ENCODE data around the gene GPC5.
A peak's percentile ranks its signal among the peaks of the same experiment; 100 is the strongest.

GPC5 gene

DNA sequence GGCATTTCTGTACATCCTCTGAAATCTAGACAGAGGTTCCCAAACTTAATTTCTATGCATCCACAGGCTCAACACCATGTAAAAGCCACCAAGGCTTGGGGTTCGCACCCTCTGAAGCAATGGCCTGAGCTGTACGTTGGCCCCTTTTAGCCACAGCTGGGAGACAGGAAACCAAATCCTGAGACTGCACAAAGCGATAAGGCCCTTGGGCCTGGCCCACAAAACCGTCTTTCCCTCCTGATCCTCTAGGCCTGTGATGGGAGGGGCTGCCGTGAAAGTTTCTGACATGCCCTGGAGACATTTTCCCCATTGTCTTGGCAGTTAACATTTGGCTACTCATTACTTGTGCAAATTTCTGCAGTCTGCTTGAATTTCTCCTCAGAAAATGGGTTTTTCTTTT is 766.4 kb downstream of the GPC5 start:
- DNase-seq (ENCODE audit: low read depth) = no peak

- no peak for DNase-seq (ENCODE audit: low read depth)
Observed at GRCh38 chr13:92172191-92172590, 773.8 kb downstream of the GPC5 start.

- DNase-seq (ENCODE audit: low read depth) = no peak
Observed at GRCh38 chr13:92173254-92173653, 774.8 kb downstream of the GPC5 start.

DNA sequence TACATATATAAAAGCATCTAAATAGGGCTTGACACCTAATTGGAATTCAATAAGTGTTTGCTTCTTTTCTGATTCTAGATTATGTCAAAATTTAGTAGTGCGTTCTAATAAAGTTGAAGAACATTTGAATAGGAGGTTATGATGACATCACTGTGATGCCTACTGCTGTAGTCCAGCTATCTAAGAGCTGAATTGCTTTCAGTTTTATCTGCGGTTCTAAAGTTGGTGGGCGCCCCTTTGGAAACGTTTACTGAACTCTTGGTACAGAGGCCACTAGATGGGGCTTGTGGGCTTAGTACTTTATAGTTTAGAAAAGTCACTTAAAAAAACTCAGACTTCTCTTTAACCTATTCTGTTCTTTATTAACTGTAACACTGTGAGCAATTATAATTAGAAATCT is 776.9 kb downstream of the GPC5 start:
- DNase-seq (ENCODE audit: low read depth) = peak; percentile 45

- no peak for DNase-seq (ENCODE audit: low read depth)
Observed at GRCh38 chr13:92177966-92178365, 779.5 kb downstream of the GPC5 start.

DNA sequence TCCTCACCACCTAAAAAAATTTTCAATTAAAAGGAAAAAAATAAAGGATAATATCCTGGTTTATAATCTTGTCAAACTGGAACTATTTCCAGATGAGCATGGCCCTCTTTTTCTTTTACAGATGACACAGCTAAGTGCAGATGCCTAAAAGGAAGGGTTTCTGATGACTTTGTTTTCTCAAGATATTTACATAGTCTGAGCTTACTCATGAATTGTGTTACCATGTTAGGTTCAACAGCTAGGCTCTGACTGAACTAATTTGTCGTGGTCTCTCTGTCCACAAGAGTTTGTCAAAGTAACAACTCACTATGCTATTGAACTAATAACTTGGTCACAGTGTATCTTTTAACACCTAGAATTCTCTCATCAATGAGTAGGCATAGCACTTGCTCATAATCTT is 780.8 kb downstream of the GPC5 start:
- no peak for DNase-seq (ENCODE audit: low read depth)

- DNase-seq (ENCODE audit: low read depth) = peak; percentile 11
Observed at GRCh38 chr13:92187378-92187989, 789.1 kb downstream of the GPC5 start.

DNA sequence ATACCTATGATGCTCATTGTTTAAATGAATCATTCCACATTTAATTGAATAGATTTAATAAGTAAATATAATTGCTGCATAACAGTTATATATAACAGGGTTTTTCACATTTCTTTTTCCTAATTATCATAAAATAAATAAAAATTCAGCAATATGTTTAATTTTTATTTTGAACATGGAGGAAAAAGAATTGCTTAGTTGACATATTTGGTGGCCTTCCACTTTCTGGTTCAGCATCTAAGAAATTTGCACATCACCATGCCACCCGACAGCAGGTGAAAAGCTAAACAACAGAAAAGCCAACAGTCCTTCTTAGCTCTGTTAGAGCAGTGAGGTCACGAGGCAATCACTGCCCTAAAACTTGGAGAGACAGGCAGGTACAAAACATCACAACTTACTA is 790.2 kb downstream of the GPC5 start:
- no peak for DNase-seq (ENCODE audit: low read depth)

- DNase-seq (ENCODE audit: low read depth) = no peak
Observed at GRCh38 chr13:92196591-92197256, 798.3 kb downstream of the GPC5 start.

DNA sequence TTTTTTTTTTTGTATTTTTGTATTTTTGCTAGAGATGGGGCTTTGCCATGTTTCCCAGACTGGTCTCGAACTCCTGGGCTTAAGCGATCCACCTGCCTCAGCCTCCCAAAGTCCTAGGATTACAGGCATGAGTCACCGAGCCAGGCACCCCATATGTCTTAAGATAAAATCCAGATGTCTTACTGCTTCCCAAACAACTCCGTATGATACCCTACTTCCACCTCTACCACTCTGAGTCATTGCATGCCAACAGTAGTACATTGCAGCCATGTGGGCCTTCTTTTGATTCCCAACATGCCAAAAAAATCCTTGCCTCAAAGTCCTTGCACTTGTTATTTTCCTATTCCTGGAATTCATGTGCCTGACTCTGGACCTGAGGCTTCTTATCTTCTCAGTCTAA is 799.2 kb downstream of the GPC5 start:
- no peak for DNase-seq (ENCODE audit: low read depth)

DNA sequence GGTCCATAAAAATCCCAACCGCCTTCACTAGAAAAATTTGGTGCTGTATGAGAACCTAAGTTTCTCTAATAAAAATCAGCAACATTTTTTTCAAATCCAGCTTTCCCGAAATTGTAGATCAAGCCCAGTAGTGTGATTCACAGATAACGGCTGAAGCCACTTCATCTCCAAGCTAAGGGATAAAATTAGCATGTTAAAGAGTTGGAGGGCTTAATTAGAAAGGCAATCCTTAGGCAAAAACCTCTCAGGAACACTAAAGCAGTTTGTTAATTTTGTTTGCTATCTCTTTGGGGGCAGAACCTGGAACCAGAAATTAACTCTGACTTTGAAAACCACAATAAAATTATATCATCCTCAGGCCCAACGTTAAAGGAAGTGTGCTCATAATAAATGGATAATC is 820.2 kb downstream of the GPC5 start:
- no peak for DNase-seq (ENCODE audit: low read depth)

DNA sequence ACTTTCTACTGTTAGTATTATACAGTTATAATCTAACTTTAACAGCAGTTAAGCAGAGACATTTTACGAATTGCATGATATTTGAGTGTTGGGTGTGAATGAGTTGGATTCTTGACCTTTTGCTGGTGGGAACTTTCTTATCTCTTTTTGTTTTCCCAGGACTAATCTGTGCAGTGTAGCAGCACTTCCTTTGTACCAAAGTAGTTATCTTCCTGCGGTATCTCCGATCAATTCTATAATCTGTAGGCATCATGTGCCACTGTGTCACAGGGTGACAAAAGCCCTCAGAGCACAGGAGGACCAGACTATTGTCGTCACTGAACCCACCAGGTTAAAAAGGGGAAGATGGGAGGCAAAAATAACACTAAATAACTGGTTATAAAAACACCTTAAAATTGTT is 823.5 kb downstream of the GPC5 start:
- DNase-seq (ENCODE audit: low read depth) = no peak

DNA sequence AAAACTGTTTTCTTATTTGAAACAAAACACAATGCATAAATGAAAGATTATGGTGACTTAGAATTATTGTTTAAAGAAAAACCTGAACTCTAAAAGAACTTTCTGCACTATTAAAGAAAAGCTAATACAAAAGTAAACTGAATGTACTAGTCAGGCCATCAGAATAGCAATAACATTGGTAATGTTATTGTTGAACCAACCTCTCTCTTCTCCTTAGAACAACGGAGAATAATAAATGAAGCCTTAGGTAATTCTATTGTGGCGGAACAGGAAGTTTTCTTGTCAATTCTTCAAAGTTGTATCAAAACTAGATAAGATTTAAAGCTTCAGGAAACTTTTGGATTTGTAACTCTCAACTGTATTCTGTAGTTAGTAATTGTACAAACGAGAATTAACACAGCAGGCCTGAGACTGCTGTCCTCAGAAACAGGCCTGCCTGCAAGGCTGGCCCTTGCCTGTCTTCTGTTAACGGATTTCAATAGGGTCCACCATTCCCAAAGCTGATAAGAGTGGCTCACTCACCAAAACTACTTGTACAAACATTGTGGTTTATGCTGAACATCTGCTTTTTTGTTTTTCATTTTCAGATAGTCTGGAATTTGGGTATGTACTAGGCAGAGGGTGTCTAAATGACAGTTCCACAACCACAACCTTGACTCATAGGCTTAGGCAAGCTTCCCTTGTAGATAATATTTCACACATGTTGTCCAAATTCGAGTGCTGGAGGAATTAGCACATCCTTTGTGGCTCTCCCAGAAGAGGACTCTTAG is 825.8 kb downstream of the GPC5 start:
- DNase-seq (ENCODE audit: low read depth) = peak; percentile 79

DNA sequence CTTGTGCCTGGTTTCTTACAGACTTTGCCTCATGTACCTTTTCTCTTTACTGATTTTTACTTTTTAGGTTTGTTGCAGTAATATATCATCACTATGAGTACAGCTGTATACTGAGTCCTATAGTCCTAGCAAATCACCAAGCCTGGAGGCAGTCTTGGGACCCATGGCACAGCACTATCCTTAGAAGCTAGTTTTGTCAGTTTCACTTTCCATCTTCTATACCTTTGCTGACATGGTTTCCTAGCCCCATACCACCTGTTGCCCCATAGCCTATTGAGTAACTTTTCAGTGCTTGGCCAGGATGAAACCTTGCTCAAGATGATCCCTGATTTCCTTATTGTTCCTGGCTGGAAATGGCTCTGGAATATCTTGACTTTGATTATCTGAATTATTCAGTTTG is 826.4 kb downstream of the GPC5 start:
- no peak for DNase-seq (ENCODE audit: low read depth)

GRCh38 chr13:92225861-92226260 is 827.4 kb downstream of the GPC5 start:
- no peak for DNase-seq (ENCODE audit: low read depth)

GRCh38 chr13:92232871-92233270 is 834.5 kb downstream of the GPC5 start:
- DNase-seq (ENCODE audit: low read depth) = no peak

DNA sequence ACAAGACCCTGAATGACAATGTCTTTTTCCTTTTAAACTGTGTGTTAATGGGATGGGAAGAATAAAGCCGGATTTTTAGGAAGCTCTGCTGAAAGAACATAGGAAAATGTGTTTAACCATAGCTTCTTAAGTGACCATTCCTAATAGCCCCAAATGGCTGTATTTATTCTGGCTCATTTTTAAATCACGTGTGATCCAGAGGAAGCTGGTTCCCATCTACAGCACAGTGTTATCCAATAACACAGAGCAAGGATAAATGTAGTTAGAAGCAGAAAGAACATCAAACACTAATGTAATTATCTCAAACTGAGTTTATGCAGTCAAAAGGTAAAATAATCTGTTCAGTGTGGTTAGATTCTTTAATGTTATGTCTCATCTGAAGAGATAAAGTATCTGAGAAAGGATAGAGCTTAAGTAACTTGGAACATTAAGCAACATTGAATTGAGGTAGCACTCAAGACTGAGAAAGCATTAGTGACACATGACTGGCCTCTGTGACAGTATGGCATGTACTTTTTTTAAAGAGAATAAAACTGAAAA is 853.3 kb downstream of the GPC5 start:
- no peak for DNase-seq (ENCODE audit: low read depth)

DNA sequence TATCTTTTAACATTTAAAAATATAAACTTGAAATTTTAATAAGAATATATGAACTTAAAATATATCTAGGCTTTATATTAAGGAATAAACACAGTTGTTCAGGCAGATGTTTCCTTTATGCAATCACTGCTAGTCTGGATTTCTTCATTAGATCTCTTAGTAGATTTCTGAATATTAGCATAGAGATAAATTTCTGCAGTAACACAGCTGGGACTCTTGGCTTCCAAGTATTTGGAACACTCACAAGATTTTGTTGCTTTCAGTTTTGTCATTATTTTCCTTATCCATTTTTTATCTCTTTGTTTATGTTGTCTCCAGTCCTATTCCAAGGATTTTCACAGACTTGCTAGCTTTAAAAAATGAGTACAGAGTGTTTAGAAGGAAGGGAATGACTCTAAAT is 857.1 kb downstream of the GPC5 start:
- no peak for DNase-seq (ENCODE audit: low read depth)

DNA sequence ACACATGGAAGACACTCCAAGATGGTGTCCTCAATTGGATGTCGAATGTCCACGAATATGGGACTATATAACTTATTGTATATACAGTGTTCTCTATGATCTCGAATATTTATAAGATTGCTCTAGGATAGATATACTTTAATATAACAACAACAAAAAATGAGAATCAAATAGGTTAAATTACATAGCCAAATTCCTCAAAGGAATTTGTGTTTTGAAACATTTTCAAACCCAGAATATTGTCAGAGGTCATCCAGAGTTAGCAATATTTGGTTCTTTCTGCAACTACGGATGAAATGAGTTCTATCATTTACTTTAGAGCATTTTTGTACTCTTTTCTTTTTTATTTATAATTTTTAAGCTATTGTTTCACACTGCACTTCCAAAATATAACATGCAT is 857.8 kb downstream of the GPC5 start:
- no peak for DNase-seq (ENCODE audit: low read depth)

GRCh38 chr13:92259046-92259445 is 860.6 kb downstream of the GPC5 start:
- no peak for DNase-seq (ENCODE audit: low read depth)

DNA sequence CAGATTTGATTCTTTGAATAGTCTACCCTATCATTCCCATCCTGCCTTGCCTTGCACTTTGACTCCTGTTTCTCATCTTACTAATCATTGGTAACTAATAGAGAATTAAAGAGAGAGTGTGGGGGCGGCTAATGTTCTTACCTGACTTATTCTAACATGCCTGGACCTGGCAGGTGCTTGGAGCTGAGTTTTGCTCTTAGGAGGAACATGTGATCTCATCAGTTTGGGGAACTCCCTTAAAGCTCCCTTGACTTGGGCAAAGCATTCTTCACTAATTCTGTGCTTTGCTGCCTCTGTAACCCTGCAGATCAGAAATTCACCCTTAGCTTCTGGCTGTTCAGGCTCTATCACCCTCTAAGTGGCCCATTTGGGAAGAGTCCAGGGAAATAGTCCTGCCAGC is 861.1 kb downstream of the GPC5 start:
- DNase-seq (ENCODE audit: low read depth) = no peak

DNA sequence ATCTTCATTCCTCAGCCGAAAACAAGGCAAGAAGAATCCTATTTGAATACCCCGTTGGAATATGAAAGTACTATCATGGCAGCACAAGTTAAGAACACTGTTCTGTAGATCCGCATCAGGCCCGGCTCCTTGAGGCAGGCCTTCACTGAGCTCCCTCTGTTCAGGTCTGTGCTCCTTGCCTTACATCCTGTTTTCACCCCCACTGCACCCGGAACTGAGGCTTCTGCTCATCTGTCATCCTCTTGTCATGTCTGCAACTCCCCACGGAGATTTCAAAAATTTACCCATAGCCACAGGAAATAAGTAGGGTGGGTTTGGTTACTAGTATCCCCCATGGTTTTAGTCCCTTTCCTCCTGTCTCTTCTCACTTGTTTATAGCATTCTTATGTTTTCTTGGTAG is 861.9 kb downstream of the GPC5 start:
- DNase-seq (ENCODE audit: low read depth) = no peak

- no peak for DNase-seq (ENCODE audit: low read depth)
Observed at GRCh38 chr13:92262100-92262788, 863.8 kb downstream of the GPC5 start.
